ENCODE measurements around the gene UBXN7.
"Not testable (repeated sequence)": the region's sequence is repeated elsewhere in the genome, so short reads cannot be mapped to it uniquely, and the experiment has no call there.

DNA sequence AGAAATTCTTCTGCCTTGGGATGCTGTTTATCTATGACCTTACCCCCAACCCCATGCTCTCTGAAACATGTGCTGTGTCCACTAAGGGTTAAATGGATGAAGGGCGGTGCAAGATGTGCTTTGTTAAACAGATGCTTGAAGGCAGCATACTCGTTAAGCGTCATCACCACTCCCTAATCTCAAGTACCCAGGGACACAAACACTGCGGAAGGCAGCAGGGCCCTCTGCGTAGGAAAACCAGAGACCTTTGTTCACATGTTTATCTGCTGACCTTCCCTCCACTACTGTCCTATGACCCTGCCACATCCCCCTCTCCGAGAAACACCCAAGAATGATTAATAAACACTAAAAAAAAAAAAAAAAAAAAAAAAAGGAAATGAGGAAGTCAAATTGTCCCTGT lies 46.2 kb downstream of the UBXN7 start:
- TF ChIP-seq EZH2phosphoT487 (conservative IDR thresholded peaks at IDR 0.05; ENCODE audit: low read length) = not testable (repeated sequence)
- TF ChIP-seq, protein P1, sequence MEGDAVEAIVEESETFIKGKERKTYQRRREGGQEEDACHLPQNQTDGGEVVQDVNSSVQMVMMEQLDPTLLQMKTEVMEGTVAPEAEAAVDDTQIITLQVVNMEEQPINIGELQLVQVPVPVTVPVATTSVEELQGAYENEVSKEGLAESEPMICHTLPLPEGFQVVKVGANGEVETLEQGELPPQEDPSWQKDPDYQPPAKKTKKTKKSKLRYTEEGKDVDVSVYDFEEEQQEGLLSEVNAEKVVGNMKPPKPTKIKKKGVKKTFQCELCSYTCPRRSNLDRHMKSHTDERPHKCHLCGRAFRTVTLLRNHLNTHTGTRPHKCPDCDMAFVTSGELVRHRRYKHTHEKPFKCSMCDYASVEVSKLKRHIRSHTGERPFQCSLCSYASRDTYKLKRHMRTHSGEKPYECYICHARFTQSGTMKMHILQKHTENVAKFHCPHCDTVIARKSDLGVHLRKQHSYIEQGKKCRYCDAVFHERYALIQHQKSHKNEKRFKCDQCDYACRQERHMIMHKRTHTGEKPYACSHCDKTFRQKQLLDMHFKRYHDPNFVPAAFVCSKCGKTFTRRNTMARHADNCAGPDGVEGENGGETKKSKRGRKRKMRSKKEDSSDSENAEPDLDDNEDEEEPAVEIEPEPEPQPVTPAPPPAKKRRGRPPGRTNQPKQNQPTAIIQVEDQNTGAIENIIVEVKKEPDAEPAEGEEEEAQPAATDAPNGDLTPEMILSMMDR (IDR thresholded peaks at IDR 0.05; ENCODE audit: insufficient read depth, low read length, poor library complexity, severe bottlenecking) = not testable (repeated sequence)
